Activated CD4-positive, alpha-beta T cell treated with anti-CD3 and anti-CD28 coated beads, Interleukin-2, amount 10 ng/mL, durations not matched to agents 7 days and 5 days (primary cell): Measurements from ENCODE around the gene ACRV1. TPM values are rescaled to one million over a fixed set of nuclear protein-coding genes. Genes with fewer than 3 reads are reported as not detected.
"Not testable (repeated sequence)": the region's sequence is repeated elsewhere in the genome, so short reads cannot be mapped to it uniquely, and the experiment has no call there.

Experiments
- CTCF ChIA-PET: fragments of 350-600 bp; sonication (Branson Sonifier 250); formaldehyde crosslinking; loops from one replicate; lab custom pipeline; 2021; ENCODE audit warnings: antibody characterized with exemption; lab: Charles Lee
- POLR2A ChIA-PET: fragments of 350-600 bp; sonication (Branson Sonifier 250); formaldehyde crosslinking; loops from one replicate; lab custom pipeline; 2021; ENCODE audit warnings: antibody characterized with exemption; lab: Charles Lee
- DNase-seq: peaks from one replicate; pipeline ENCODE4 v3.0.0-alpha.2; 2020
- H3K27ac Mint-ChIP-seq: one replicate; pipeline ENCODE4 v1.8.0; 2021; ENCODE audit warnings: mild to moderate bottlenecking, moderate library complexity, mixed read lengths
- H3K27me3 Mint-ChIP-seq: one replicate; pipeline ENCODE4 v1.8.0; 2021; ENCODE audit warnings: mixed read lengths
- H3K36me3 Mint-ChIP-seq: one replicate; pipeline ENCODE4 v1.8.0; 2021; ENCODE audit warnings: low read depth, mixed read lengths
- H3K4me1 Mint-ChIP-seq: one replicate; pipeline ENCODE4 v1.8.0; 2021; ENCODE audit warnings: mixed read lengths
- H3K4me3 Mint-ChIP-seq: one replicate; pipeline ENCODE4 v1.8.0; 2021; ENCODE audit warnings: mild to moderate bottlenecking, moderate library complexity, mixed read lengths
- H3K9me3 Mint-ChIP-seq: one replicate; pipeline ENCODE4 v1.8.0; 2021; ENCODE audit warnings: mixed read lengths
- total RNA-seq, 2 experiments: library from RNA; stranded (reverse); gene quantifications; one replicate each; pipeline ENCODE4 v1.2.3, GENCODE V29; 2021

Gene ACRV1
- total RNA-seq: not detected

DNA sequence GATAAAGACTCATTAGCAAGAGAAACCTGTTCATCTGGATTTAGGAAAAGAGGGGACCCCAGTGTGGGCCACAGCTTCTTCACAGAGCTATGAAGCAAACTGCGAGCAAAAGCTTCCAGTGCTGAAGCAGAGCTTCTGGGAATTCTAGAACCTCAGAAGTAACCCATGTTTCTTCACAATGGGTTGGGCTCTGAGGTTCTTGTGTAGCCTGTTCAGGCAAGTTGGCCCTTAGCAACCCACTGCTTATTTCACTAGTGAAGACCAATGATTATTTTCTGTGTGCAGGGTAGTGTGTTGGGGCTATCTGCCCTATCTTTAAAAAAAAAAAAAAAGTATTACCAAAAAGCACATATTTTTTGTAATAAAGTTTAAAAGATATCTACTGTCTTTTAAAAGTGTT is at the start of gene ACRV1:
TSS of gene ACRV1 (minus strand) at position 101 of the 400 bp plus-strand sequence. CDS start at position 34, 67 bp downstream.
- Mint-ChIP-seq H3K27ac (no peak within 1 kb of the TSS), H3K36me3 (peaks cover 30% of the 10 kb centered on the region), H3K4me1 (no peaks in the 10 kb centered on the region), H3K27me3 (no peaks in the 10 kb centered on the region), H3K4me3 (no peak within 1 kb of the TSS), H3K9me3 (no peaks in the 10 kb centered on the region)
- no peak for DNase-seq
- CTCF ChIA-PET: interaction anchor here (1.2 kb wide), 1 partner anchor 41 kb away, joined by 5 read pairs; no protein-coding TSS in a partner anchor
- POLR2A ChIA-PET: no interaction called here

DNA sequence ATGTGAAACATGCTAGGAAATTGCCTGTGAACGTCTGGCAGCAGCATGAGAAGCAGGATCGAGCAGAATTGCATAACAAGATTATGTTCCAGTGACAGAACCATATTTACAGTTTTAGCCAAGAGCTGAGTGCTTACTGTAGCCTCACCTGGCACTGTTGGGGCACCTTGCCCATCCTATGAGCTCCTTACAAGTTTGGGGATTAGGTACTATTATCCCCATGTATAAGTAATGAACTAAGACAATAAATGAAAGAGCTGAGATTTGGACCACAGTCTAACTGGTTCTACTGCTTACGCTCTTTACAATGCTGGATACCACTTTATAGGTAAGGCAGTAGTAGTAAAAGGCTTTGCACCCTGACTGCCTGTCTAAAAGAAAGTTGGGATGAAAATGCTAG is 48.3 kb upstream of the ACRV1 start:
- Mint-ChIP-seq H3K27me3 (peaks cover 20% of the 10 kb centered on the region), H3K27ac (no peak overlapping the region), H3K4me3 (no peak overlapping the region), H3K36me3 (no peaks in the 10 kb centered on the region), H3K9me3 (no peaks in the 10 kb centered on the region), H3K4me1 (no peaks in the 10 kb centered on the region)
- ChIA-PET POLR2A (no interaction called here), CTCF (no interaction called here)
- no peak for DNase-seq

- Mint-ChIP-seq H3K36me3 (no peaks in the 10 kb centered on the region), H3K9me3 (no peaks in the 10 kb centered on the region), H3K27me3 (peaks cover 28% of the 10 kb centered on the region), H3K4me1 (no peaks in the 10 kb centered on the region), H3K4me3 (no peak overlapping the region), H3K27ac (no peak overlapping the region)
- no peak for DNase-seq
- ChIA-PET POLR2A (no interaction called here), CTCF (interaction anchor here (1.7 kb wide), 1 partner anchor 10 kb away, joined by 4 read pairs; no protein-coding TSS in a partner anchor)
Measured at GRCh38 chr11:125724125-125724524, 43.5 kb upstream of the ACRV1 start.

- H3K36me3 Mint-ChIP-seq: no peaks in the 10 kb centered on the region
- POLR2A ChIA-PET: no interaction called here
- H3K4me3 Mint-ChIP-seq: no peak overlapping the region
- DNase-seq: no peak
- H3K4me1 Mint-ChIP-seq: no peaks in the 10 kb centered on the region
- no peak overlapping the region for H3K27ac Mint-ChIP-seq
- CTCF ChIA-PET: no interaction called here
- H3K9me3 Mint-ChIP-seq: no peaks in the 10 kb centered on the region
- H3K27me3 Mint-ChIP-seq: peaks cover 19% of the 10 kb centered on the region
Measured at GRCh38 chr11:125720781-125721180, 40.1 kb upstream of the ACRV1 start.

- CTCF ChIA-PET, H3K4me1 Mint-ChIP-seq, H3K9me3 Mint-ChIP-seq, H3K4me3 Mint-ChIP-seq, H3K27ac Mint-ChIP-seq, POLR2A ChIA-PET, DNase-seq, H3K36me3 Mint-ChIP-seq: not testable (repeated sequence)
- H3K27me3 Mint-ChIP-seq: peaks cover 29% of the 10 kb centered on the region
Measured at GRCh38 chr11:125704686-125705085, 24.0 kb upstream of the ACRV1 start.

GRCh38 chr11:125701858-125702621 is 21.4 kb upstream of the ACRV1 start:
- CTCF ChIA-PET: no interaction called here
- POLR2A ChIA-PET: no interaction called here
- no peak overlapping the region for H3K27ac Mint-ChIP-seq
- H3K9me3 Mint-ChIP-seq: no peaks in the 10 kb centered on the region
- no peak overlapping the region for H3K4me3 Mint-ChIP-seq
- H3K4me1 Mint-ChIP-seq: no peaks in the 10 kb centered on the region
- DNase-seq: no peak
- H3K27me3 Mint-ChIP-seq: peaks cover 14% of the 10 kb centered on the region
- no peaks in the 10 kb centered on the region for H3K36me3 Mint-ChIP-seq

DNA sequence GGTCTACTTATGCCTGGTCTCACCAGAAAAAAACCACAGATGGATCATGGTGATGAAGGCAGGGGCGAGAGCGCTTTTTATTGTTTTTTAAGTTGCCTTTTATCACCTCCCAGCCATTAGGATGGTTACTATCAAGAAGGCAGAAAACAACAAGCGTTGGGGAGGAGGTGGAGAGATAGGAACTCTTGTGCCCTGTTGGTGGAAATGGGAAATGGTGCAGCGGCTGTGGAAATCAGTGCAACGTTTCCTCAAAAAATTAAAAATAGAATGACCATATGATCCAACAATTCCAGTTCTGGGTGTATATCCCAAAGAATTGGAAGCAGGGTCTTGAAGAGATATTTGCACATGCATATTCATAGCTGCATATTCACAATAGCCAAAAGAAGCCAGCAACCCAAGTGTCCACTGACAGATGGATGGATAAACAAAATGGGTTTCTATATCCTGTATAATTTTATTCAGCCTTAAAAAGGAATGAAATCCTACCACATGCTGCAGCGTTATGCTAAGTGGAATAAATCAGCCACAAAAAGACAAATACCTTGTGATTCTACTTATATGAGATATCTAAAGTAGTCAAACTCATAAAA is 20.5 kb upstream of the ACRV1 start:
- H3K4me3 Mint-ChIP-seq: no peak overlapping the region
- H3K9me3 Mint-ChIP-seq: no peaks in the 10 kb centered on the region
- H3K27me3 Mint-ChIP-seq: peaks cover 7% of the 10 kb centered on the region
- H3K4me1 Mint-ChIP-seq: no peaks in the 10 kb centered on the region
- H3K27ac Mint-ChIP-seq: no peak overlapping the region
- H3K36me3 Mint-ChIP-seq: no peaks in the 10 kb centered on the region
- DNase-seq: no peak
- CTCF ChIA-PET: no interaction called here
- POLR2A ChIA-PET: no interaction called here

GRCh38 chr11:125694951-125695350 is 14.3 kb upstream of the ACRV1 start:
- CTCF ChIA-PET: no interaction called here
- Mint-ChIP-seq H3K4me3 (no peak overlapping the region), H3K36me3 (no peaks in the 10 kb centered on the region), H3K27me3 (peaks cover 3% of the 10 kb centered on the region), H3K27ac (no peak overlapping the region), H3K9me3 (no peaks in the 10 kb centered on the region), H3K4me1 (no peaks in the 10 kb centered on the region)
- DNase-seq: no peak
- POLR2A ChIA-PET: no interaction called here

GRCh38 chr11:125692887-125693286 is 12.2 kb upstream of the ACRV1 start:
- Mint-ChIP-seq H3K9me3 (no peaks in the 10 kb centered on the region), H3K36me3 (no peaks in the 10 kb centered on the region), H3K4me3 (no peak overlapping the region), H3K4me1 (no peaks in the 10 kb centered on the region), H3K27ac (no peak overlapping the region), H3K27me3 (no peaks in the 10 kb centered on the region)
- CTCF ChIA-PET: no interaction called here
- POLR2A ChIA-PET: no interaction called here
- DNase-seq: no peak

DNA sequence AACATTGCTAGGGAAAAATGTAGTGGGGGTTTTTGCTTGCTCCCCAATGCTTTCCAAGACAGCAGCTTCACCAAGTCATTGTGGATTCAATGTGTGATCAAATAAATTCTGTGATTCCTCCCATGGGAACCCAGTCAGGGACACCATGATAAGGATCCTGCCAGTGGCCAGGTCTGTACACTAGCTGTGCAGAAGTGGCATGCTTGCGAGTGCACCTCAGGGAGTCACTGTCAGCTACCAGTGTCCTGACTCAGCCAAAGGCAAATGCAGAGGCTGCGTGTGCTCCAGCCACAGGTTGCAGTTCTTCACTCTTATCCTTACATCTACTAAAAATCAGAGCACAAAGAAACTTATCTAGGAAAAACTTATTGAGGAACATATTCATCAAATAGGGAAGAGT is 9.4 kb upstream of the ACRV1 start:
- DNase-seq: no peak
- Mint-ChIP-seq H3K36me3 (no peaks in the 10 kb centered on the region), H3K9me3 (no peaks in the 10 kb centered on the region), H3K27ac (no peak overlapping the region), H3K4me3 (no peak overlapping the region), H3K27me3 (no peaks in the 10 kb centered on the region), H3K4me1 (no peaks in the 10 kb centered on the region)
- POLR2A ChIA-PET: no interaction called here
- CTCF ChIA-PET: no interaction called here

DNA sequence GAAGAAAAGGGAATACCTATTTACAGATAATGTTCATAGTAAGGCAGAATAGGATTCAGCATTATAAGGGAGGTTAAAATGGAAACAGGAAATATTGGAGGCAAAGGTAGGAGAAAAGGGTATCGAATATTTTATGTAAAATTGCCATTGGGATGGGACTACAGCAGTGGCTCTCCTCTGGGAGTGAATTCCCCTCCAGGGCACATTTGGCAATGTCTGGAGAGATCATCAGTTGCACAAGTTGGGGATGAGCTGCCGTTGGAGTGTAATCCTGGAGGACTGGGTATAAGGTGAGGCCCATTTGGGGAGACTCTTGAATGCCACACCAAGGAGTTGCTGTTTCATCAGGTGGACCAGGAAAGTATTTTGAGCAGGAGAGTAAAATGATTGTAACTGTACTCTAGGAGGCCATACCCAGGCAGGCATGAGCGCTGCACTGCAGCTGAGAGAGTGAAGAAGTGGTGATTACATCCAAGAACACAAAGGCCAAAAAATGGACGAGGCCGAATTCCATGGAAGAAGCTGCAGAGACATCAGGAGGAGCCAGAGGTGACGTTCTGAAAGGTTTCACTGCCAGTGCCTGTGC is 8.7 kb upstream of the ACRV1 start:
- Mint-ChIP-seq H3K4me1 (no peaks in the 10 kb centered on the region), H3K9me3 (no peaks in the 10 kb centered on the region), H3K27me3 (no peaks in the 10 kb centered on the region), H3K4me3 (no peak overlapping the region), H3K36me3 (no peaks in the 10 kb centered on the region), H3K27ac (no peak overlapping the region)
- CTCF ChIA-PET: no interaction called here
- no peak for DNase-seq
- POLR2A ChIA-PET: no interaction called here

GRCh38 chr11:125688632-125689031 is 8.0 kb upstream of the ACRV1 start:
- no peaks in the 10 kb centered on the region for H3K36me3 Mint-ChIP-seq
- H3K4me1 Mint-ChIP-seq: no peaks in the 10 kb centered on the region
- POLR2A ChIA-PET: no interaction called here

DNA sequence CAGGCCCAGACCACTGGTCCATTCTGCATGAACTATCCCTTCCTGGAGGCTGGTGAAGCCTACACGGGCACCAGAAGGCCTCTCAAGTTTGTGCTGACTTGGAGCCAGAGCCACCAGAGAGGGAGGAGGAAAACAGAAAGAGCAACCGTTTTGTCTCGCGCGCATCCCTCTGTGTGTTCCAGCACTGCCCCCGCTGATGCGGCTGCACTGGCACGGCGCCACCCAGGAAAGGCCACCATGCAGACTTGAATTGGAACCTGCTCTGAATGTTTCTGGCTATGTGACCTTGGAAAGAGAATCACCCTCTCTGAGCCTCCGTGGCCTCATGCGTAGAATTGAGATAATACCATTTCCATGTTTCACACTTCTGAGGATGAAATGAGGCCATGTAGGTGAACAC is 7.4 kb upstream of the ACRV1 start:
- Mint-ChIP-seq H3K36me3 (peaks cover 2% of the 10 kb centered on the region), H3K9me3 (no peaks in the 10 kb centered on the region), H3K4me1 (no peaks in the 10 kb centered on the region), H3K27me3 (no peaks in the 10 kb centered on the region), H3K27ac (no peak overlapping the region), H3K4me3 (no peak overlapping the region)
- POLR2A ChIA-PET: no interaction called here
- CTCF ChIA-PET: no interaction called here
- no peak for DNase-seq

More at GRCh38 chr11:125688632-125689031, 8.0 kb upstream of the ACRV1 start:
- no peaks in the 10 kb centered on the region for H3K9me3 Mint-ChIP-seq
- H3K27me3 Mint-ChIP-seq: no peaks in the 10 kb centered on the region
- no peak for DNase-seq
- H3K27ac Mint-ChIP-seq: no peak overlapping the region
- CTCF ChIA-PET: no interaction called here
- no peak overlapping the region for H3K4me3 Mint-ChIP-seq
